EL (cell line): ENCODE results near the gene NMRAL1.
A peak's percentile ranks its signal among the peaks of the same experiment; 100 is the strongest.

ENCODE experiments used
- DNase-seq: peaks from one replicate; pipeline ENCODE4 v3.0.0-alpha.2; 2016

Gene NMRAL1

GRCh38 chr16:4474192-4474961 lies at the start of gene NMRAL1:
Gene NMRAL1 (minus strand): TSS chr16:4474625. CDS start chr16:4474132, 493 bp downstream.
- DNase-seq: peak; percentile 93

GRCh38 chr16:4523686-4524085 lies 49.3 kb upstream of the NMRAL1 start:
- no peak for DNase-seq

- DNase-seq: no peak
These were observed 47.7 kb upstream of the NMRAL1 start for GRCh38 chr16:4522051-4522581.

- no peak for DNase-seq
These were observed 46.5 kb upstream of the NMRAL1 start for GRCh38 chr16:4520913-4521312.

- no peak for DNase-seq
These were observed 45.0 kb upstream of the NMRAL1 start for GRCh38 chr16:4519274-4520058.

- DNase-seq: peak; percentile 38
These were observed 43.6 kb upstream of the NMRAL1 start for GRCh38 chr16:4517812-4518680.

- no peak for DNase-seq
These were observed 41.3 kb upstream of the NMRAL1 start for GRCh38 chr16:4515611-4516233.

- DNase-seq: no peak
These were observed 40.2 kb upstream of the NMRAL1 start for GRCh38 chr16:4514606-4515005.

- no peak for DNase-seq
These were observed 39.5 kb upstream of the NMRAL1 start for GRCh38 chr16:4513881-4514280.

- DNase-seq: no peak
These were observed 38.8 kb upstream of the NMRAL1 start for GRCh38 chr16:4513086-4513860.

GRCh38 chr16:4512473-4512872 lies 38.0 kb upstream of the NMRAL1 start:
- DNase-seq: no peak

- peak; percentile 37 for DNase-seq
These were observed 37.1 kb upstream of the NMRAL1 start for GRCh38 chr16:4511441-4512082.

GRCh38 chr16:4510747-4511426 lies 36.5 kb upstream of the NMRAL1 start:
- no peak for DNase-seq

- DNase-seq: no peak
These were observed 35.7 kb upstream of the NMRAL1 start for GRCh38 chr16:4510131-4510530.

GRCh38 chr16:4509420-4509819 lies 35.0 kb upstream of the NMRAL1 start:
- DNase-seq: no peak

GRCh38 chr16:4508806-4509205 lies 34.4 kb upstream of the NMRAL1 start:
- DNase-seq: no peak

- DNase-seq: no peak
These were observed 33.3 kb upstream of the NMRAL1 start for GRCh38 chr16:4507588-4508345.

- DNase-seq: peak; percentile 71
These were observed 32.0 kb upstream of the NMRAL1 start for GRCh38 chr16:4506450-4506849.

GRCh38 chr16:4505356-4506147 lies 31.1 kb upstream of the NMRAL1 start:
- DNase-seq: no peak
